Measurements from ENCODE around the gene FUT8. TPM values are rescaled to one million over a fixed set of nuclear protein-coding genes. Genes with fewer than 3 reads are reported as not detected.

The FUT8 gene
- total and polyA plus RNA-seq, 9 donors, result 9.2 to 21.1 (median 13.4) TPM

GRCh38 chr14:65574611-65575010, 162.1 kb downstream of the FUT8 start:
- no CpG with 5 or more reads among the region's 2 CpGs for WGBS (ENCODE audit: insufficient coverage)

DNA sequence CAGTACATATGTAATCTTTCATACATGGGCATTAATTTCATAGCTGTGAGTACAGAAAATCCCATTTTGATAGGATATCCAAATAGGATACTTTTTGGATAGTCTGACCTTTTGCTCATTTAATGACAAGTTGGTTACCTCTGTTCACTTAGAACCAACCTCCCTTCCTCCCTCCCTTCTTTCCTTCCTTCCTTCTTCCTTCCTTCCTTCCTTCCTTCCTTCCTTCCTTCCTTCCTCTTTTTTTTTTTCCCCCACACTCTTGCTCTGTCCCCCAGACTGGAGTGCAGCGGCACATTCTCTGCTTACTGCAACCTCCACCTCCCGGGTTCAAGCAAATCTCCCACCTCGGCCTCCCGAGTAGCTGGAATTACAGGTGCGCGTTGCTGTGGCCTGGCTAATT, 162.9 kb downstream of the FUT8 start:
- H3K4me1 ChIP-seq (ENCODE audit: control insufficient read depth, insufficient read depth, low read length), result no peaks in the 10 kb centered on the region
- H3K27me3 ChIP-seq (ENCODE audit: control insufficient read depth, insufficient read depth, low read length), result no peaks in the 10 kb centered on the region
- H3K36me3 ChIP-seq (ENCODE audit: control insufficient read depth, insufficient read depth, low read length), result no peaks in the 10 kb centered on the region
- DNase-seq, result no peak
- WGBS (ENCODE audit: insufficient coverage), result no CpG with 5 or more reads among the region's 6 CpGs
- H3K9me3 ChIP-seq (replicated peaks; ENCODE audit: control insufficient read depth, low read depth, low read length), result no peaks in the 10 kb centered on the region
- H3K27ac ChIP-seq (ENCODE audit: low read length), result no peak overlapping the region
- no peak overlapping the region for H3K4me3 ChIP-seq (ENCODE audit: low read length)

More at GRCh38 chr14:65574611-65575010, 162.1 kb downstream of the FUT8 start:
- H3K4me3 ChIP-seq (ENCODE audit: low read length), result no peak overlapping the region
- DNase-seq, result no peak
- H3K27ac ChIP-seq (ENCODE audit: low read length), result no peak overlapping the region
- H3K9me3 ChIP-seq (replicated peaks; ENCODE audit: control insufficient read depth, low read depth, low read length), result no peaks in the 10 kb centered on the region
- H3K4me1 ChIP-seq (ENCODE audit: control insufficient read depth, insufficient read depth, low read length), result no peaks in the 10 kb centered on the region
- no peaks in the 10 kb centered on the region for H3K27me3 ChIP-seq (ENCODE audit: control insufficient read depth, insufficient read depth, low read length)
- H3K36me3 ChIP-seq (ENCODE audit: control insufficient read depth, insufficient read depth, low read length), result no peaks in the 10 kb centered on the region

- Histone ChIP-seq H3K4me3 (ENCODE audit: low read length) (no peak overlapping the region), H3K27me3 (ENCODE audit: control insufficient read depth, insufficient read depth, low read length) (no peaks in the 10 kb centered on the region), H3K9me3 (replicated peaks; ENCODE audit: control insufficient read depth, low read depth, low read length) (no peaks in the 10 kb centered on the region), H3K4me1 (ENCODE audit: control insufficient read depth, insufficient read depth, low read length) (no peaks in the 10 kb centered on the region), H3K36me3 (ENCODE audit: control insufficient read depth, insufficient read depth, low read length) (no peaks in the 10 kb centered on the region), H3K27ac (ENCODE audit: low read length) (no peak overlapping the region)
- DNase-seq, result no peak
- no CpG with 5 or more reads among the region's 1 CpG for WGBS (ENCODE audit: insufficient coverage)
Observed at GRCh38 chr14:65580973-65581372, 168.4 kb downstream of the FUT8 start.

DNA sequence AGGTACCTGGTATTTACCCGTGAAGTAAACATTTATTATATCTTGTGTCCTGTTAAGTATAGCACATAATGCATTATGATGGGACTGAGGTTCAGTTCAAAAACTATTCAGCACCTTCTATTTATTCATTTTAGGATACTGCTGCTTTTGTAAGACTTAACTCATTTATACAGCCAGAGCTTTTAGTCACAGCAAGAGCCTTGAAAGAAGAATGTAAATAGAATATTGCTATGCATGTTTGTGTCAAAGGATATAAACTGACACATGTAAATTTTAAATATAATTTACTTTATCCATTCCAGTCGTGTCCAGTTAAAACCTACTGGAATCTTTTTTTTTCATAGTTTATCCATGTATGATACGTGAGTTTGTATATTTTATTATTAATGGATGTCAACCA, 168.8 kb downstream of the FUT8 start:
- H3K4me3 ChIP-seq (ENCODE audit: low read length), result no peak overlapping the region
- no peaks in the 10 kb centered on the region for H3K4me1 ChIP-seq (ENCODE audit: control insufficient read depth, insufficient read depth, low read length)
- no peaks in the 10 kb centered on the region for H3K9me3 ChIP-seq (replicated peaks; ENCODE audit: control insufficient read depth, low read depth, low read length)
- H3K27me3 ChIP-seq (ENCODE audit: control insufficient read depth, insufficient read depth, low read length), result no peaks in the 10 kb centered on the region
- no CpG with 5 or more reads among the region's 3 CpGs for WGBS (ENCODE audit: insufficient coverage)
- DNase-seq, result no peak
- no peak overlapping the region for H3K27ac ChIP-seq (ENCODE audit: low read length)
- no peaks in the 10 kb centered on the region for H3K36me3 ChIP-seq (ENCODE audit: control insufficient read depth, insufficient read depth, low read length)

- no peak for DNase-seq
- Histone ChIP-seq H3K36me3 (ENCODE audit: control insufficient read depth, insufficient read depth, low read length) (no peaks in the 10 kb centered on the region), H3K27me3 (ENCODE audit: control insufficient read depth, insufficient read depth, low read length) (no peaks in the 10 kb centered on the region), H3K9me3 (replicated peaks; ENCODE audit: control insufficient read depth, low read depth, low read length) (no peaks in the 10 kb centered on the region), H3K4me3 (ENCODE audit: low read length) (no peak overlapping the region), H3K27ac (ENCODE audit: low read length) (no peak overlapping the region), H3K4me1 (ENCODE audit: control insufficient read depth, insufficient read depth, low read length) (no peaks in the 10 kb centered on the region)
- WGBS (ENCODE audit: insufficient coverage), result no CpG with 5 or more reads among the region's 3 CpGs
Observed at GRCh38 chr14:65581799-65582198, 169.3 kb downstream of the FUT8 start.

DNA sequence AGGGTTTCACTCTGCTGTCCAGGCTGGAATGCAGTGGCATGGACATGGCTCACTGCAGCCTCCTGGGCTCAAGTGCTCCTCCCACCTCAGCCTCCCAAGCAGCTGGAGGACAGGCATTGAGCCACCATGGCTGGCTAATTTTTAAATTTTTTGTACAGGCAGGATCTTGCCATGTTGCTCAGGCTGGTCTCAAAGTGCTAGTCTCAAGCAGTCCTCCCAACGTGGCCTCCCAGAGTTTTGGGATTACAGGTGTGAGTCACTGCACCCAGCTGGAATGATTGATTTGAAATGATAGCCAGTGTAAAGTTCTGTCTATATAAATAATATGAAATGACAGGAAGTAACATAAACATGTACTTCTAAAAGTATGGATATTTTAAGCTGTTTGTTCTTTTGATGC, 172.7 kb downstream of the FUT8 start:
- no peak overlapping the region for H3K4me3 ChIP-seq (ENCODE audit: low read length)
- H3K9me3 ChIP-seq (replicated peaks; ENCODE audit: control insufficient read depth, low read depth, low read length), result no peaks in the 10 kb centered on the region
- H3K27ac ChIP-seq (ENCODE audit: low read length), result no peak overlapping the region
- no CpG with 5 or more reads among the region's 1 CpG for WGBS (ENCODE audit: insufficient coverage)
- H3K27me3 ChIP-seq (ENCODE audit: control insufficient read depth, insufficient read depth, low read length), result no peaks in the 10 kb centered on the region
- H3K4me1 ChIP-seq (ENCODE audit: control insufficient read depth, insufficient read depth, low read length), result no peaks in the 10 kb centered on the region
- no peak for DNase-seq
- no peaks in the 10 kb centered on the region for H3K36me3 ChIP-seq (ENCODE audit: control insufficient read depth, insufficient read depth, low read length)

DNA sequence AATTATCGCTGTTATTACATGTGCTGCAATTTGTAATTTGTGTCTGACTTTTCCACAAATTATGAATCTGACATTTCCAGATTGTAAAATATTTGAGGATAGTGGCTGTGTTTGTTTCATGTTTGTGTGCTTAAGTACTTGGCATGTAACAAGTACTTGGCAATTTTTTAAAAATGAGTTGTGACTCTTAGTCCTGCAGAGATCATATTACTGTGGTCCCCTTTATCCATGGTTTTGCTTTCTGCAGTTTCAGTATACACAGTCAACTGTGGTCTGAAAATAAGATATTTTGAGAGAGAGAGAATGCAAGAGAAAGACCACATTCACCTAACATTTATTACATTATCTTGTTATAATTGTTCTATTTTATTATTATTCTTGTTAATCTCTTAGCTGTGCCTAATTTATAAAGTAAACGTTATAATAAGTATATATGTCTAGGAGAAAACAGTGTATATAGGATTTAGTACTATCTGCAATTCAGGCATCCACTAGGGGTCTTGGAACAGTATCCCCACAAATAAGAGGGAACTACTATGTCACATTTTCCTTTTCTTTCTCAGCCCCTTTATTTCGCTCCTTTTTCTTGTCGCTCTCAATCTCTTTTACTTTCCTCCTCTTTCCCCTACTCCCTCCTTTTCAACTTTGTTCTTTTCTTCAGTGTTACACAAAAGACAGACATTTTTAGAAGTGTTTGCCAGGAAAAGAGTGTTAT, 176.1 kb downstream of the FUT8 start:
- no CpG with 5 or more reads among the region's 4 CpGs for WGBS (ENCODE audit: insufficient coverage)
- Histone ChIP-seq H3K27me3 (ENCODE audit: control insufficient read depth, insufficient read depth, low read length) (no peaks in the 10 kb centered on the region), H3K4me1 (ENCODE audit: control insufficient read depth, insufficient read depth, low read length) (no peaks in the 10 kb centered on the region), H3K27ac (ENCODE audit: low read length) (no peak overlapping the region), H3K36me3 (ENCODE audit: control insufficient read depth, insufficient read depth, low read length) (no peaks in the 10 kb centered on the region), H3K4me3 (ENCODE audit: low read length) (no peak overlapping the region), H3K9me3 (replicated peaks; ENCODE audit: control insufficient read depth, low read depth, low read length) (no peaks in the 10 kb centered on the region)
- DNase-seq, result peak; percentile 36

- Histone ChIP-seq H3K9me3 (replicated peaks; ENCODE audit: control insufficient read depth, low read depth, low read length) (no peaks in the 10 kb centered on the region), H3K36me3 (ENCODE audit: control insufficient read depth, insufficient read depth, low read length) (no peaks in the 10 kb centered on the region), H3K4me1 (ENCODE audit: control insufficient read depth, insufficient read depth, low read length) (no peaks in the 10 kb centered on the region), H3K4me3 (ENCODE audit: low read length) (no peak overlapping the region), H3K27me3 (ENCODE audit: control insufficient read depth, insufficient read depth, low read length) (no peaks in the 10 kb centered on the region), H3K27ac (ENCODE audit: low read length) (no peak overlapping the region)
- WGBS (ENCODE audit: insufficient coverage), result 83% methylated on average over 8 of the region's 13 CpGs
- no peak for DNase-seq
Observed at GRCh38 chr14:65594153-65594881, 181.8 kb downstream of the FUT8 start.

DNA sequence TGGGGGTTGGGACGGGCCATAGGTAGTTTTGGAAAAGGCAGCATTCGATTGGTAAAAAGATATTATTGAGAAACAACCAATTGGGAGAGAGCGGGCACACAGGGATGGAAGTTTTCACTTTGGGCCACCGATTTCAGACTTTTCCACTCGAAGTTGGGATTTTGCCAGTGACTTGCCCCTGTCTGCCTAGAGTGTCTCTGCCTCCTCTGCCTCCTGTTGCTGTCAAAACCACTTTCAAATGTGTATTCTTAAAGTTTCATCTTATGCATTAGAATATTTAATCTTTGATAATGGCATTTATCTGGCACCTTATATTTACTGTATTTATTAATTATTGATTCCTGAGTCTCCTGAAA, 182.3 kb downstream of the FUT8 start:
- 92% methylated on average over 2 of the region's 5 CpGs for WGBS (ENCODE audit: insufficient coverage)
- H3K9me3 ChIP-seq (replicated peaks; ENCODE audit: control insufficient read depth, low read depth, low read length), result no peaks in the 10 kb centered on the region
- H3K27ac ChIP-seq (ENCODE audit: low read length), result no peak overlapping the region

GRCh38 chr14:65599375-65599774, 186.8 kb downstream of the FUT8 start:
- WGBS (ENCODE audit: insufficient coverage), result no CpG with 5 or more reads among the region's 1 CpG
- no peak for DNase-seq
- H3K9me3 ChIP-seq (replicated peaks; ENCODE audit: control insufficient read depth, low read depth, low read length), result no peaks in the 10 kb centered on the region
- H3K27ac ChIP-seq (ENCODE audit: low read length), result no peak overlapping the region
- no peaks in the 10 kb centered on the region for H3K27me3 ChIP-seq (ENCODE audit: control insufficient read depth, insufficient read depth, low read length)
- no peaks in the 10 kb centered on the region for H3K36me3 ChIP-seq (ENCODE audit: control insufficient read depth, insufficient read depth, low read length)
- H3K4me3 ChIP-seq (ENCODE audit: low read length), result no peak overlapping the region
- H3K4me1 ChIP-seq (ENCODE audit: control insufficient read depth, insufficient read depth, low read length), result no peaks in the 10 kb centered on the region

More for the DNA sequence above, 182.3 kb downstream of the FUT8 start:
- no peak overlapping the region for H3K4me3 ChIP-seq (ENCODE audit: low read length)
- no peaks in the 10 kb centered on the region for H3K27me3 ChIP-seq (ENCODE audit: control insufficient read depth, insufficient read depth, low read length)
- H3K4me1 ChIP-seq (ENCODE audit: control insufficient read depth, insufficient read depth, low read length), result no peaks in the 10 kb centered on the region
- no peak for DNase-seq
- no peaks in the 10 kb centered on the region for H3K36me3 ChIP-seq (ENCODE audit: control insufficient read depth, insufficient read depth, low read length)

Measured in muscle of leg (tissue), 11 donors.